IMR-90 (cell line): ENCODE measurements around the gene SPINK4.

Experiments used
- CTCF ChIP-seq: conservative IDR thresholded peaks from 2 replicates; pipeline ENCODE4 v1.5.1; 2012; ENCODE audit warnings: mild to moderate bottlenecking, low read depth, low read length, improper control_type of control experiment
- POLR2A ChIP-seq: IDR thresholded peaks from 2 replicates; pipeline ENCODE4 v1.6.1; 2012; ENCODE audit warnings: mild to moderate bottlenecking, low read depth, low read length
- SMC3 ChIP-seq: fragments of 150-350 bp; IDR thresholded peaks from 2 replicates; pipeline ENCODE4 v1.6.1; 2016; ENCODE audit warnings: low read depth, mild to moderate bottlenecking, antibody characterized with exemption, low read length, moderate library complexity
- USF2 ChIP-seq: fragments of 150-350 bp; IDR thresholded peaks from 2 replicates; pipeline ENCODE4 v1.6.1; 2017; ENCODE audit warnings: mild to moderate bottlenecking, antibody characterized with exemption, low read length, low read depth

- TF ChIP-seq CTCF (no peak), SMC3 (no peak), USF2 (no peak), POLR2A (no peak)
These were observed 48.3 kb downstream of the SPINK4 start for GRCh38 chr9:33288235-33288634.
